Mesenteric fat pad (tissue), 1 donor: ENCODE measurements around the gene P4HB. TPM values are rescaled to one million over a fixed set of nuclear protein-coding genes. Genes with fewer than 3 reads are reported as not detected.

Source experiments
- DNase-seq: peaks from one replicate; pipeline ENCODE4 v3.0.0-alpha.2; 2020; ENCODE audit warnings: low spot score
- total RNA-seq: library from RNA; stranded (reverse); fragmentation: NEBNext Ultra II Directional; extraction: Animal tissue kit (Norgen Biotek cat#: 25700); gene quantifications from one replicate; pipeline ENCODE4 v1.2.1, GENCODE V29; 2021
- donor health status: DM: yes; HTN: yes; CAD: no.

P4HB gene
- total RNA-seq, 1 donor from 2014 or later = 575 TPM

GRCh38 chr17:81811705-81812570 lies 48.4 kb downstream of the P4HB start:
- no peak for DNase-seq

GRCh38 chr17:81810892-81811704 lies 49.2 kb downstream of the P4HB start:
- no peak for DNase-seq

- DNase-seq = no peak
These were observed 49.9 kb downstream of the P4HB start for GRCh38 chr17:81810476-81810875.

- no peak for DNase-seq
These were observed 50.8 kb downstream of the P4HB start for GRCh38 chr17:81809556-81809998.

- no peak for DNase-seq
These were observed 51.4 kb downstream of the P4HB start for GRCh38 chr17:81808778-81809555.

- no peak for DNase-seq
These were observed 52.5 kb downstream of the P4HB start for GRCh38 chr17:81807839-81808238.

GRCh38 chr17:81807210-81807719 lies 53.1 kb downstream of the P4HB start:
- DNase-seq = no peak

GRCh38 chr17:81806461-81807209 lies 53.7 kb downstream of the P4HB start:
- no peak for DNase-seq

- no peak for DNase-seq
These were observed 54.5 kb downstream of the P4HB start for GRCh38 chr17:81805707-81806460.

GRCh38 chr17:81804559-81805399 lies 55.6 kb downstream of the P4HB start:
- DNase-seq = no peak

- no peak for DNase-seq
These were observed 56.4 kb downstream of the P4HB start, which contains the start of gene GCGR for GRCh38 chr17:81803728-81804558. GCGR (plus strand) TSS chr17:81804150; CDS start chr17:81809019, 4,869 bp downstream.

GRCh38 chr17:81802856-81803643 lies 57.3 kb downstream of the P4HB start:
- DNase-seq = no peak

- no peak for DNase-seq
These were observed 58.1 kb downstream of the P4HB start for GRCh38 chr17:81802048-81802758.

- no peak for DNase-seq
These were observed 59.0 kb downstream of the P4HB start for GRCh38 chr17:81801327-81801726.

- no peak for DNase-seq
These were observed 65.8 kb downstream of the P4HB start for GRCh38 chr17:81794509-81794908.

GRCh38 chr17:81794074-81794476 lies 66.3 kb downstream of the P4HB start:
- no peak for DNase-seq
